HEK293 (cell line): ENCODE data around the gene PIK3R3.

ENCODE experiments used
- CTCF ChIA-PET: fragments of 350-600 bp; formaldehyde crosslinking; extraction: SDS; loops from one replicate; lab custom pipeline; 2021; ENCODE audit warnings: antibody characterized with exemption; lab: Yijun Ruan, JAX
- POLR2A ChIA-PET: fragments of 300-600 bp; formaldehyde crosslinking; extraction: SDS; loops from one replicate; lab custom pipeline; 2020; ENCODE audit warnings: antibody characterized with exemption, inconsistent platforms; lab: Yijun Ruan, JAX
- H3K27ac ChIP-seq: fragments of 200-500 bp; sonication (Bioruptor generic); 2 replicates; pipeline ENCODE4 v1.5.1; 2014; ENCODE audit warnings: low read depth, low read length, control low read depth, inconsistent platforms; ENCODE audit errors: extremely low read depth
- H3K36me3 ChIP-seq, 2 experiments: fragments of 200-500 bp in 1 of 2; sonication (Bioruptor generic) in 1 of 2; 1 replicate in 1 of 2; 2 replicates in 1 of 2; pipeline ENCODE4 v1.5.1; 2014 to 2017; ENCODE audit warnings: inconsistent platforms in 2 of 2, low read length in 2 of 2; ENCODE audit not compliant: control insufficient read depth in 2 of 2, insufficient read depth in 1 of 2
- H3K4me1 ChIP-seq: fragments of 200-500 bp; sonication (Bioruptor generic); 2 replicates; pipeline ENCODE4 v1.5.1; 2014; ENCODE audit warnings: mild to moderate bottlenecking, low read length, inconsistent platforms; ENCODE audit not compliant: control insufficient read depth, insufficient read depth
- H3K4me3 ChIP-seq: 2 replicates; pipeline ENCODE4 v1.5.1; 2011; ENCODE audit warnings: low read depth, mild to moderate bottlenecking, control low read depth, low read length, moderate library complexity
- H3K9me3 ChIP-seq: fragments of 200-500 bp; sonication (Bioruptor generic); 2 replicates; pipeline ENCODE4 v1.5.1; 2014; ENCODE audit warnings: low read depth, low read length, inconsistent platforms; ENCODE audit not compliant: control insufficient read depth, insufficient read depth
- FEZF1 ChIP-seq: fragments of 450-650 bp; formaldehyde crosslinking; IDR thresholded peaks from 2 replicates; pipeline ENCODE4 v1.5.1; 2016; ENCODE audit warnings: missing biosample characterization, missing genetic modification characterization
- KLF10 ChIP-seq: fragments of 450-650 bp; IDR thresholded peaks from 2 replicates; pipeline ENCODE4 v1.5.1; 2018; ENCODE audit warnings: missing biosample characterization, mild to moderate bottlenecking, missing genetic modification characterization
- REPIN1 ChIP-seq: fragments of 450-650 bp; formaldehyde crosslinking; IDR thresholded peaks from 2 replicates; pipeline ENCODE4 v1.5.1; 2017; ENCODE audit warnings: missing biosample characterization, missing genetic modification characterization, low read depth
- SALL2 ChIP-seq: fragments of 450-650 bp; formaldehyde crosslinking; IDR thresholded peaks from 2 replicates; pipeline ENCODE4 v1.5.0; 2017; ENCODE audit warnings: missing biosample characterization, mild to moderate bottlenecking, missing genetic modification characterization, borderline replicate concordance
- SP7 ChIP-seq: fragments of 450-650 bp; formaldehyde crosslinking; IDR thresholded peaks from 2 replicates; pipeline ENCODE4 v1.5.1; 2016; ENCODE audit warnings: missing biosample characterization, missing genetic modification characterization
- ZBTB17 ChIP-seq: fragments of 450-650 bp; formaldehyde crosslinking; IDR thresholded peaks from 2 replicates; pipeline ENCODE4 v1.5.1; 2016; ENCODE audit warnings: missing biosample characterization, missing genetic modification characterization
- ZNF19 ChIP-seq: fragments of 450-650 bp; formaldehyde crosslinking; IDR thresholded peaks from 2 replicates; pipeline ENCODE4; 2016; ENCODE audit warnings: missing biosample characterization, missing genetic modification characterization, low read depth
- ZNF221 ChIP-seq: fragments of 450-650 bp; formaldehyde crosslinking; IDR thresholded peaks from 2 replicates; pipeline ENCODE4 v1.5.1; 2017; ENCODE audit warnings: missing biosample characterization, missing genetic modification characterization, borderline replicate concordance
- ZNF335 ChIP-seq: fragments of 450-650 bp; formaldehyde crosslinking; conservative IDR thresholded peaks from 2 replicates; pipeline ENCODE4 v1.5.1; 2016; ENCODE audit warnings: missing biosample characterization, missing genetic modification characterization
- ZNF391 ChIP-seq: fragments of 450-650 bp; formaldehyde crosslinking; IDR thresholded peaks from 2 replicates; pipeline ENCODE4 v1.5.1; 2016; ENCODE audit warnings: low read depth, missing biosample characterization, missing genetic modification characterization, borderline replicate concordance
- ZNF394 ChIP-seq: fragments of 450-650 bp; formaldehyde crosslinking; IDR thresholded peaks from 2 replicates; pipeline ENCODE4 v1.5.1; 2016; ENCODE audit warnings: missing biosample characterization, missing genetic modification characterization, mild to moderate bottlenecking, moderate library complexity, borderline replicate concordance
- ZNF426 ChIP-seq: fragments of 450-650 bp; formaldehyde crosslinking; IDR thresholded peaks from 2 replicates; pipeline ENCODE4 v1.5.1; 2017; ENCODE audit warnings: missing biosample characterization, missing genetic modification characterization, mild to moderate bottlenecking, inconsistent platforms, moderate library complexity
- ZNF488 ChIP-seq: fragments of 450-650 bp; formaldehyde crosslinking; IDR thresholded peaks from 2 replicates; pipeline ENCODE4 v1.5.1; 2016; ENCODE audit warnings: missing biosample characterization, missing genetic modification characterization
- ZNF529 ChIP-seq: fragments of 450-650 bp; formaldehyde crosslinking; IDR thresholded peaks from 2 replicates; pipeline ENCODE4 v1.5.1; 2017; ENCODE audit warnings: missing genetic modification characterization, missing biosample characterization; ENCODE audit not compliant: insufficient replicate concordance
- ZNF530 ChIP-seq: fragments of 450-650 bp; formaldehyde crosslinking; IDR thresholded peaks from 2 replicates; pipeline ENCODE4 v1.5.1; 2016; ENCODE audit warnings: low read depth, missing biosample characterization, missing genetic modification characterization
- ZNF558 ChIP-seq: fragments of 450-650 bp; formaldehyde crosslinking; IDR thresholded peaks from 2 replicates; pipeline ENCODE4 v1.5.1; 2016; ENCODE audit warnings: missing biosample characterization, missing genetic modification characterization
- ZNF580 ChIP-seq: fragments of 450-650 bp; formaldehyde crosslinking; IDR thresholded peaks from 2 replicates; pipeline ENCODE4 v1.5.1; 2016; ENCODE audit warnings: missing biosample characterization, missing genetic modification characterization
- ZNF623 ChIP-seq: fragments of 450-650 bp; formaldehyde crosslinking; IDR thresholded peaks from 2 replicates; pipeline ENCODE4 v1.5.1; 2016; ENCODE audit warnings: missing biosample characterization, missing genetic modification characterization
- ZNF624 ChIP-seq: fragments of 450-650 bp; formaldehyde crosslinking; IDR thresholded peaks from 2 replicates; pipeline ENCODE4 v1.5.1; 2017; ENCODE audit warnings: missing biosample characterization, missing genetic modification characterization
- ZNF629 ChIP-seq: fragments of 450-650 bp; formaldehyde crosslinking; IDR thresholded peaks from 2 replicates; pipeline ENCODE4 v1.5.1; 2017; ENCODE audit warnings: missing biosample characterization, missing genetic modification characterization
- ZNF768 ChIP-seq: fragments of 450-650 bp; formaldehyde crosslinking; IDR thresholded peaks from 2 replicates; pipeline ENCODE4 v1.5.1; 2018; ENCODE audit warnings: missing biosample characterization, mild to moderate bottlenecking, missing genetic modification characterization
- ZNF777 ChIP-seq: fragments of 450-650 bp; formaldehyde crosslinking; IDR thresholded peaks from 2 replicates; pipeline ENCODE4 v1.5.1; 2017; ENCODE audit warnings: missing biosample characterization, missing genetic modification characterization, borderline replicate concordance
- ZNF791 ChIP-seq: fragments of 450-650 bp; formaldehyde crosslinking; IDR thresholded peaks from 2 replicates; pipeline ENCODE4 v1.5.1; 2016; ENCODE audit warnings: missing biosample characterization, missing genetic modification characterization
- ZSCAN30 ChIP-seq: fragments of 450-650 bp; IDR thresholded peaks from 2 replicates; pipeline ENCODE4 v1.5.1; 2018; ENCODE audit warnings: missing biosample characterization, mild to moderate bottlenecking, missing genetic modification characterization, moderate library complexity
- ZXDB ChIP-seq: fragments of 450-650 bp; formaldehyde crosslinking; IDR thresholded peaks from 2 replicates; pipeline ENCODE4 v1.5.1; 2016; ENCODE audit warnings: missing biosample characterization, missing genetic modification characterization
- TF ChIP-seq, protein P1 (sequence below): fragments of 450-650 bp; formaldehyde crosslinking; IDR thresholded peaks from 2 replicates; pipeline ENCODE4 v1.5.1; 2017; ENCODE audit warnings: missing biosample characterization, missing genetic modification characterization

Gene PIK3R3

GRCh38 chr1:46158312-46159281 lies 26.2 kb upstream of the PIK3R3 start:
- ChIA-PET POLR2A (no interaction called here), CTCF (interaction anchor here (1.0 to 1.3 kb wide), 2 partner anchors 14 to 121 kb away, joined by 3 to 4 read pairs; no protein-coding TSS in a partner anchor)
- no peaks in the 10 kb centered on the region for H3K4me1 ChIP-seq
- H3K4me3 ChIP-seq, result no peak overlapping the region
- TF ChIP-seq ZNF19 (tag by site-specific recombination), result no peak
- TF ChIP-seq KLF10 (tag by site-specific recombination), result no peak
- TF ChIP-seq ZNF394 (tag by site-specific recombination), result peak; percentile 33; the same call in 1 of the 2 replicates
- TF ChIP-seq ZNF221 (tag by site-specific recombination), result no peak
- TF ChIP-seq ZBTB17 (tag by site-specific recombination), result no peak
- no peak for TF ChIP-seq ZNF629 (tag by site-specific recombination)
- no peak for TF ChIP-seq ZNF558 (tag by site-specific recombination)
- TF ChIP-seq ZNF580 (tag by site-specific recombination), result no peak
- no peak for TF ChIP-seq SP7 (tag by site-specific recombination)
- peak; percentile 24 for TF ChIP-seq ZNF426
- no peak for TF ChIP-seq FEZF1
- TF ChIP-seq ZXDB, result 0 out of 2 replicates have a peak, but pooled peaks have one; percentile 19
- no peak for TF ChIP-seq ZSCAN30 (tag by site-specific recombination)
- TF ChIP-seq, protein P1, sequence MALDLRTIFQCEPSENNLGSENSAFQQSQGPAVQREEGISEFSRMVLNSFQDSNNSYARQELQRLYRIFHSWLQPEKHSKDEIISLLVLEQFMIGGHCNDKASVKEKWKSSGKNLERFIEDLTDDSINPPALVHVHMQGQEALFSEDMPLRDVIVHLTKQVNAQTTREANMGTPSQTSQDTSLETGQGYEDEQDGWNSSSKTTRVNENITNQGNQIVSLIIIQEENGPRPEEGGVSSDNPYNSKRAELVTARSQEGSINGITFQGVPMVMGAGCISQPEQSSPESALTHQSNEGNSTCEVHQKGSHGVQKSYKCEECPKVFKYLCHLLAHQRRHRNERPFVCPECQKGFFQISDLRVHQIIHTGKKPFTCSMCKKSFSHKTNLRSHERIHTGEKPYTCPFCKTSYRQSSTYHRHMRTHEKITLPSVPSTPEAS (tag by site-specific recombination), result no peak
- TF ChIP-seq ZNF624, result no peak
- no peak for TF ChIP-seq SALL2
- no peak for TF ChIP-seq ZNF335
- no peak for TF ChIP-seq ZNF777 (tag by site-specific recombination)
- no peak for TF ChIP-seq ZNF623 (tag by site-specific recombination)
- no peak for TF ChIP-seq ZNF529
- TF ChIP-seq ZNF488 (tag by site-specific recombination), result no peak
- TF ChIP-seq ZNF791 (tag by site-specific recombination), result no peak
- no peak for TF ChIP-seq ZNF768
- H3K27ac ChIP-seq, result no peak overlapping the region
- H3K36me3 ChIP-seq, result no peaks in the 10 kb centered on the region
- H3K9me3 ChIP-seq, result no peaks in the 10 kb centered on the region

- H3K27ac ChIP-seq, result no peak overlapping the region
- TF ChIP-seq ZNF530 (tag by site-specific recombination) (no peak), ZNF391 (tag by site-specific recombination) (no peak), REPIN1 (tag by site-specific recombination) (no peak)
- no peaks in the 10 kb centered on the region for H3K9me3 ChIP-seq
- ChIA-PET CTCF (interaction anchor here (1.3 kb wide), 1 partner anchor 120 kb away, joined by 4 read pairs; no protein-coding TSS in a partner anchor), POLR2A (no interaction called here)
- H3K4me1 ChIP-seq, result no peaks in the 10 kb centered on the region
- H3K4me3 ChIP-seq, result no peak overlapping the region
- no peaks in the 10 kb centered on the region for H3K36me3 ChIP-seq
Observed at GRCh38 chr1:46157916-46158311, 25.5 kb upstream of the PIK3R3 start.
